ENCODE measurements around the gene AGAP2.

The AGAP2 gene

DNA sequence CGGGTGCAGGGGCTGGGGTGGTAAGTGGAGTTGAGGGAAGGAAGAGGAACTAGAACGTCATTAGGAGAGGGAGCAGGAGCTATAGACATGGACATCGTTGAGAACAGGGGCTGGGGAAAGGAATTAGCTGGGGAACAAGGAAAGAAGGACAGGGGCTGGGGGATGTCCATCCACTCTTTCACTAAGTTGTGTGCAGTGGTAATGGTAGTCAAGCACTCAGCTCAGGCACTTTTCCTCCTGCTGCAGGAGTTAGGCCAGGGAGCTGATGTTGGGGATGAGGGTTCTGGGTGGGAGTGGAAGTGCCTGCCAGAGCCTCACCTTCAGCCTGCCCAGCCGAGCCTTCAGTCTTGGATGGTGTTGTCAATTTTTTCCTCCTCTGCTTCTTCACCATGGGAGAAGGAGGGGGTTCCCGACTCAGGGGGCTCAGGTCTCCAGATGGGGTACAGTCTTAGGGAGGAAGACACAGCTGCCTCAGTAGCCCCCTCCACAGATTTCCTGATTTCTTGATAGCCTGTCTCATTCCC lies 9.2 kb downstream of the AGAP2 start:
- no peak for TF ChIP-seq CTCF (IDR thresholded peaks at IDR 0.05)
- H3K9me3 ChIP-seq (ENCODE audit: control insufficient read depth, low read length): no peaks in the 10 kb centered on the region
- H3K4me1 ChIP-seq: peaks cover 8% of the 10 kb centered on the region
- H3K9ac ChIP-seq: no peak overlapping the region
- H3K4me3 ChIP-seq (ENCODE audit: low read depth, low read length): no peak overlapping the region
- H3K27me3 ChIP-seq (ENCODE audit: control insufficient read depth, insufficient read depth, low read length): peaks cover 3% of the 10 kb centered on the region
- H3K4me2 ChIP-seq (ENCODE audit: low read length): no peak overlapping the region
- H3K27ac ChIP-seq: no peak overlapping the region
- no peaks in the 10 kb centered on the region for H3K79me2 ChIP-seq
- no peak overlapping the region for H2AFZ ChIP-seq
- no peaks in the 10 kb centered on the region for H3K36me3 ChIP-seq (ENCODE audit: control insufficient read depth, insufficient read depth, low read length)

GRCh38 chr12:57727758-57728395 lies 10.7 kb downstream of the AGAP2 start:
- no peak for TF ChIP-seq CTCF (IDR thresholded peaks at IDR 0.05)
- H3K27me3 ChIP-seq (ENCODE audit: control insufficient read depth, insufficient read depth, low read length): peaks cover 3% of the 10 kb centered on the region

GRCh38 chr12:57726884-57727757 lies 11.4 kb downstream of the AGAP2 start:
- Histone ChIP-seq H3K36me3 (ENCODE audit: control insufficient read depth, insufficient read depth, low read length) (no peaks in the 10 kb centered on the region), H3K27me3 (ENCODE audit: control insufficient read depth, insufficient read depth, low read length) (peaks cover 3% of the 10 kb centered on the region), H3K9me3 (ENCODE audit: control insufficient read depth, low read length) (no peaks in the 10 kb centered on the region), H3K4me2 (ENCODE audit: low read length) (peak overlapping the region; percentile 57), H3K9ac (no peak overlapping the region), H3K4me1 (peaks cover 8% of the 10 kb centered on the region), H3K27ac (peak overlapping the region; percentile 70), H2AFZ (peak overlapping the region; percentile 86), H3K4me3 (ENCODE audit: low read depth, low read length) (peak overlapping the region; percentile 20), H3K79me2 (no peaks in the 10 kb centered on the region)
- TF ChIP-seq CTCF (IDR thresholded peaks at IDR 0.05): peak; percentile 47

More at GRCh38 chr12:57727758-57728395, 10.7 kb downstream of the AGAP2 start:
- peak overlapping the region; percentile 57 for H3K4me2 ChIP-seq (ENCODE audit: low read length)
- no peaks in the 10 kb centered on the region for H3K36me3 ChIP-seq (ENCODE audit: control insufficient read depth, insufficient read depth, low read length)
- peak overlapping the region; percentile 70 for H3K27ac ChIP-seq
- no peaks in the 10 kb centered on the region for H3K79me2 ChIP-seq
- no peaks in the 10 kb centered on the region for H3K9me3 ChIP-seq (ENCODE audit: control insufficient read depth, low read length)
- H3K9ac ChIP-seq: no peak overlapping the region
- peaks cover 8% of the 10 kb centered on the region for H3K4me1 ChIP-seq
- H2AFZ ChIP-seq: peak overlapping the region; percentile 86
- no peak overlapping the region for H3K4me3 ChIP-seq (ENCODE audit: low read depth, low read length)

DNA sequence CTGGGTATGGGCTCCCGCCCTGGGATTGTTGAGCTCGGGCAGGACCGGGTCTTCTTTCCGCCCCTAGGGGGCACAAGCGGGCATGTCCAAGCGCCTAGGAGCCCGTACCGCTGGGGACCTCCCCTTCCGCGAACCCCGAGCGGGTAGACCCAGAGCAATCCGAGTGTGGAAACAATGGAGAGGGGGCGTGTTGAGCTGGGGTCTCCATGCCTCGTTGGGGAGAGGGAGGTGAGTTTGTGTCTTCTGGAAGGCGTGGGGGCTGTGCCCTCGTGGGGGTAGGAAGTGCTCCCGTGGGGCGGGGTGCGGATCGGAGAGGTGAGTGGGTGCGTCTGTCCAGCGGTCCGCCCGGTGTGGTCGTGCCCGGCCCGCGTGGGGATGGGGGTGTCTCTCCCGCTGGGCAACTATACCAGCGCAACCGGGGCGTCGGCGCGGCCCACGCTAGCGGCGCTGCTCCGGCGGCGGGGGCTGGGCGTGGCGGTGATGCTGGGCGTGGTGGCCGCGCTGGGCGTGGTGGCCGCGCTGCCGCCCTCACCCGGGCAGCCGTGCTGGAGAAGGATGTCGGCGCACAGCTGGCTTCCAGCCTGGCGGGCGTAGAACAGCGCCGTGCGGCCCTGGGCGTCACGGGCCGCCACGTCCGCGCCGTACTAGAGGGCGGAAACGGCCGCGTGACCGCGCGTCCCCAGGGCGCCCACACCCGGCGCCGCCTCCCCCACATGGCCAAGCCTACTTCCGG lies 12.2 kb downstream of the AGAP2 start:
- Histone ChIP-seq H3K36me3 (ENCODE audit: control insufficient read depth, insufficient read depth, low read length) (no peaks in the 10 kb centered on the region), H2AFZ (peak overlapping the region; percentile 86), H3K4me2 (ENCODE audit: low read length) (peak overlapping the region; percentile 57), H3K27ac (peak overlapping the region; percentile 70), H3K79me2 (no peaks in the 10 kb centered on the region), H3K4me3 (ENCODE audit: low read depth, low read length) (peak overlapping the region; percentile 37), H3K4me1 (peaks cover 8% of the 10 kb centered on the region), H3K27me3 (ENCODE audit: control insufficient read depth, insufficient read depth, low read length) (peaks cover 3% of the 10 kb centered on the region), H3K9me3 (ENCODE audit: control insufficient read depth, low read length) (no peaks in the 10 kb centered on the region), H3K9ac (no peak overlapping the region)
- TF ChIP-seq CTCF (IDR thresholded peaks at IDR 0.05): peak; percentile 84
